NCI-H2227 (cell line): ENCODE data around the gene STARD3.
"Not testable (repeated sequence)": the region's sequence is repeated elsewhere in the genome, so short reads cannot be mapped to it uniquely, and the experiment has no call there.

Experiments used
- DNase-seq: peaks from one replicate; lab custom pipeline; 2025; ENCODE audit not compliant: unreplicated experiment; lab: John Stamatoyannopoulos, UW

STARD3 gene

GRCh38 chr17:39706921-39707337 lies 70.0 kb downstream of the STARD3 start:
- DNase-seq = no peak

DNA sequence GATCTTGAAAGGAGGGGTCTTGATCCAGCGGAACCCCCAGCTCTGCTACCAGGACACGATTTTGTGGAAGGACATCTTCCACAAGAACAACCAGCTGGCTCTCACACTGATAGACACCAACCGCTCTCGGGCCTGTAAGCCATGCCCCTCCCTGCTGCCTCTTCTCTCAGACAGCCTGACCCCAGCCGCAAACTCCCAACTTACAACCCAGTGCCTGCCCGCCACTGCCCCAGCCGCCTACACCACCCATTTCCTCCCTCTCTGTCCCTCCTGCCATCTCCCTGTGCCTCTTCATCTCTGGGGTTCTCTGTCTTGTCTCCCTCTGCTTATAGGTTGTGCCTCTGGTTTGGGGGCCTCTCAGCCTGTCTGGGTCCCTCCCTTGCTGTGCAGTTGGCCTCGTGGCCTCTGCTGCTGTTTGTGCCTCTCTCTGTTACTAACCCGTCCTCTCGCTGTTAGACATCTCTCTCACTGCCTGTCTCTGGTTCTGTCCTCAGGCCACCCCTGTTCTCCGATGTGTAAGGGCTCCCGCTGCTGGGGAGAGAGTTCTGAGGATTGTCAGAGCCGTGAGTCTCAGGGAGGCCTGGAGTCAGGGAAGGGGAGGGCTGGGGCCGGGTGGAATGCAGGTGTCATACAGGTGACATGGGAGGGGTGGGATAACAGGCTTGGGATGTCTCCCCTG lies 72.5 kb downstream of the STARD3 start:
- DNase-seq = no peak

- no peak for DNase-seq
Measured at GRCh38 chr17:39709998-39710964, 73.3 kb downstream of the STARD3 start.

DNA sequence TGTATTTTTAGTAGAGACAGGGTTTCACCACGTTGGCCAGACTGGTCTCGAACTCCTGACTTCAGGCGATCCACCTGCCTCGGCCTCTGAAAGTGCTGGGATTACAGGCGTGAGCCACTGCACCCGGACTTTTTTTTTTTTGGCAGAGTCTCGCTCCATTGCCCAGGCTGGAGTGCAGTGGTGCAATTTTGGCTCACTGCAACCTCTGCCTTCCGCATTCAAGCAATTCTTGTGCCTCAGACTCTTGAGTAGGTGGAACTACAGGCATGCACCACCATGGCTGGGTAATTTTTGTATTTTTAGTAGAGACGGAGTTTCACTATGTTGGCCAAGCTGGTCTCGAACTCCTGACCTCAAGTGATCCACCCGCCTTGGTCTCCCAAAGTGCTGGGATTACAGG lies 74.1 kb downstream of the STARD3 start:
- DNase-seq = not testable (repeated sequence)

DNA sequence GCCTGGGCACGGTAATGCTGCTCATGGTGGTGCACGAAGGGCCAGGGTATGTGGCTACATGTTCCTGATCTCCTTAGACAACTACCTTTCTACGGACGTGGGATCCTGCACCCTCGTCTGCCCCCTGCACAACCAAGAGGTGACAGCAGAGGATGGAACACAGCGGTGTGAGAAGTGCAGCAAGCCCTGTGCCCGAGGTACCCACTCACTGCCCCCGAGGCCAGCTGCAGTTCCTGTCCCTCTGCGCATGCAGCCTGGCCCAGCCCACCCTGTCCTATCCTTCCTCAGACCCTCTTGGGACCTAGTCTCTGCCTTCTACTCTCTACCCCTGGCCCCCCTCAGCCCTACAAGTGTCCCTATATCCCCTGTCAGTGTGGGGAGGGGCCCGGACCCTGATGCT lies 74.9 kb downstream of the STARD3 start:
- DNase-seq = no peak
